HEK293 (cell line): Measurements from ENCODE around the gene PARD3B.

Source experiments
- CTCF ChIA-PET: fragments of 350-600 bp; formaldehyde crosslinking; extraction: SDS; loops from one replicate; lab custom pipeline; 2021; ENCODE audit warnings: antibody characterized with exemption; lab: Yijun Ruan, JAX
- POLR2A ChIA-PET: fragments of 300-600 bp; formaldehyde crosslinking; extraction: SDS; loops from one replicate; lab custom pipeline; 2020; ENCODE audit warnings: antibody characterized with exemption, inconsistent platforms; lab: Yijun Ruan, JAX
- H3K27ac ChIP-seq: fragments of 200-500 bp; sonication (Bioruptor generic); 2 replicates; pipeline ENCODE4 v1.5.1; 2014; ENCODE audit warnings: low read depth, low read length, control low read depth, inconsistent platforms; ENCODE audit errors: extremely low read depth
- H3K36me3 ChIP-seq, 2 experiments: fragments of 200-500 bp in 1 of 2; sonication (Bioruptor generic) in 1 of 2; 1 replicate in 1 of 2; 2 replicates in 1 of 2; pipeline ENCODE4 v1.5.1; 2014 to 2017; ENCODE audit warnings: inconsistent platforms in 2 of 2, low read length in 2 of 2; ENCODE audit not compliant: control insufficient read depth in 2 of 2, insufficient read depth in 1 of 2
- H3K4me1 ChIP-seq: fragments of 200-500 bp; sonication (Bioruptor generic); 2 replicates; pipeline ENCODE4 v1.5.1; 2014; ENCODE audit warnings: mild to moderate bottlenecking, low read length, inconsistent platforms; ENCODE audit not compliant: control insufficient read depth, insufficient read depth
- H3K4me3 ChIP-seq: 2 replicates; pipeline ENCODE4 v1.5.1; 2011; ENCODE audit warnings: low read depth, mild to moderate bottlenecking, control low read depth, low read length, moderate library complexity
- H3K9me3 ChIP-seq: fragments of 200-500 bp; sonication (Bioruptor generic); 2 replicates; pipeline ENCODE4 v1.5.1; 2014; ENCODE audit warnings: low read depth, low read length, inconsistent platforms; ENCODE audit not compliant: control insufficient read depth, insufficient read depth
- AEBP2 ChIP-seq: fragments of 450-650 bp; formaldehyde crosslinking; IDR thresholded peaks from 2 replicates; pipeline ENCODE4 v1.5.1; 2016; ENCODE audit warnings: missing biosample characterization, missing genetic modification characterization, borderline replicate concordance
- BCL11A ChIP-seq: fragments of 450-650 bp; formaldehyde crosslinking; IDR thresholded peaks from 2 replicates; pipeline ENCODE4 v1.5.1; 2016; ENCODE audit warnings: low read depth, missing biosample characterization, missing genetic modification characterization
- BCL6B ChIP-seq: fragments of 450-650 bp; formaldehyde crosslinking; IDR thresholded peaks from 2 replicates; pipeline ENCODE4 v1.5.1; 2017; ENCODE audit warnings: missing biosample characterization, missing genetic modification characterization
- GFI1B ChIP-seq: fragments of 450-650 bp; formaldehyde crosslinking; IDR thresholded peaks from 2 replicates; pipeline ENCODE4 v1.5.1; 2016; ENCODE audit warnings: missing biosample characterization, missing genetic modification characterization
- GLIS2 ChIP-seq: fragments of 450-650 bp; formaldehyde crosslinking; IDR thresholded peaks from 2 replicates; pipeline ENCODE4 v1.5.1; 2016; ENCODE audit warnings: missing biosample characterization, missing genetic modification characterization
- KLF16 ChIP-seq: fragments of 450-650 bp; formaldehyde crosslinking; IDR thresholded peaks from 2 replicates; pipeline ENCODE4 v1.5.1; 2017; ENCODE audit warnings: missing biosample characterization, missing genetic modification characterization
- MZF1 ChIP-seq: fragments of 450-650 bp; formaldehyde crosslinking; IDR thresholded peaks from 2 replicates; pipeline ENCODE4 v1.5.1; 2017; ENCODE audit warnings: missing biosample characterization, missing genetic modification characterization, borderline replicate concordance
- ZBTB10 ChIP-seq: fragments of 450-650 bp; formaldehyde crosslinking; IDR thresholded peaks from 2 replicates; pipeline ENCODE4 v1.5.1; 2016; ENCODE audit warnings: missing biosample characterization, missing genetic modification characterization
- ZBTB21 ChIP-seq: fragments of 450-650 bp; formaldehyde crosslinking; IDR thresholded peaks from 2 replicates; pipeline ENCODE4 v1.5.1; 2017; ENCODE audit warnings: missing biosample characterization, missing genetic modification characterization
- ZBTB49 ChIP-seq: fragments of 450-650 bp; formaldehyde crosslinking; IDR thresholded peaks from 2 replicates; pipeline ENCODE4 v1.5.1; 2016; ENCODE audit warnings: missing biosample characterization, missing genetic modification characterization, low read depth
- ZNF280C ChIP-seq: fragments of 450-650 bp; formaldehyde crosslinking; IDR thresholded peaks from 2 replicates; pipeline ENCODE4 v1.5.1; 2016; ENCODE audit warnings: missing biosample characterization, missing genetic modification characterization
- ZNF341 ChIP-seq: fragments of 450-650 bp; formaldehyde crosslinking; IDR thresholded peaks from 2 replicates; pipeline ENCODE4; 2016; ENCODE audit warnings: low read depth, missing biosample characterization, missing genetic modification characterization
- ZNF426 ChIP-seq: fragments of 450-650 bp; formaldehyde crosslinking; IDR thresholded peaks from 2 replicates; pipeline ENCODE4 v1.5.1; 2017; ENCODE audit warnings: missing biosample characterization, missing genetic modification characterization, mild to moderate bottlenecking, inconsistent platforms, moderate library complexity
- ZNF501 ChIP-seq: fragments of 450-650 bp; formaldehyde crosslinking; IDR thresholded peaks from 2 replicates; pipeline ENCODE4 v1.5.1; 2016; ENCODE audit warnings: missing biosample characterization, missing genetic modification characterization
- ZNF549 ChIP-seq: fragments of 450-650 bp; IDR thresholded peaks from 2 replicates; pipeline ENCODE4 v1.5.1; 2018; ENCODE audit warnings: missing biosample characterization, missing genetic modification characterization, mild to moderate bottlenecking, inconsistent platforms, moderate library complexity
- ZNF560 ChIP-seq: fragments of 450-650 bp; formaldehyde crosslinking; IDR thresholded peaks from 2 replicates; pipeline ENCODE4 v1.5.1; 2017; ENCODE audit warnings: missing biosample characterization, missing genetic modification characterization, borderline replicate concordance
- ZNF596 ChIP-seq: fragments of 450-650 bp; IDR thresholded peaks from 2 replicates; pipeline ENCODE4 v1.5.0; 2018; ENCODE audit warnings: missing biosample characterization, mild to moderate bottlenecking, missing genetic modification characterization, moderate library complexity
- ZNF658 ChIP-seq: fragments of 450-650 bp; formaldehyde crosslinking; IDR thresholded peaks from 2 replicates; pipeline ENCODE4; 2016; ENCODE audit warnings: missing biosample characterization, missing genetic modification characterization
- ZNF664 ChIP-seq: fragments of 450-650 bp; formaldehyde crosslinking; IDR thresholded peaks from 2 replicates; pipeline ENCODE4 v1.5.1; 2016; ENCODE audit warnings: missing biosample characterization, missing genetic modification characterization
- ZNF791 ChIP-seq: fragments of 450-650 bp; formaldehyde crosslinking; IDR thresholded peaks from 2 replicates; pipeline ENCODE4 v1.5.1; 2016; ENCODE audit warnings: missing biosample characterization, missing genetic modification characterization
- ZSCAN4 ChIP-seq: fragments of 450-650 bp; formaldehyde crosslinking; IDR thresholded peaks from 2 replicates; pipeline ENCODE4 v1.5.1; 2017; ENCODE audit warnings: missing biosample characterization, missing genetic modification characterization

Gene PARD3B

GRCh38 chr2:205483095-205483494 is 937.8 kb downstream of the PARD3B start (continued):
- TF ChIP-seq MZF1 (tag by site-specific recombination) (no peak), AEBP2 (tag by site-specific recombination) (no peak), ZSCAN4 (tag by site-specific recombination) (no peak), ZBTB21 (no peak), ZNF280C (tag by site-specific recombination) (no peak)
- TF ChIP-seq, all 188 proteins: peak for 0

GRCh38 chr2:205484215-205484614 is 938.9 kb downstream of the PARD3B start:
- no peak overlapping the region for H3K4me3 ChIP-seq
- TF ChIP-seq ZNF560 (no peak), BCL6B (no peak), ZNF791 (tag by site-specific recombination) (no peak), ZNF664 (tag by site-specific recombination) (no peak), GLIS2 (tag by site-specific recombination) (no peak)
- ChIA-PET CTCF (interaction anchor here (1.0 kb wide), 1 partner anchor 36 kb away, joined by 3 read pairs; no protein-coding TSS in a partner anchor), POLR2A (no interaction called here)
- H3K36me3 ChIP-seq = no peaks in the 10 kb centered on the region
- H3K9me3 ChIP-seq = no peaks in the 10 kb centered on the region
- H3K27ac ChIP-seq = no peak overlapping the region
- H3K4me1 ChIP-seq = no peaks in the 10 kb centered on the region

- POLR2A ChIA-PET = no interaction called here
- Histone ChIP-seq H3K27ac (no peak overlapping the region), H3K36me3 (no peaks in the 10 kb centered on the region), H3K9me3 (no peaks in the 10 kb centered on the region), H3K4me1 (no peaks in the 10 kb centered on the region), H3K4me3 (no peak overlapping the region)
- CTCF ChIA-PET = interaction anchor here (0.7 kb wide), 1 partner anchor 194 kb away, joined by 3 read pairs; no protein-coding TSS in a partner anchor
- no peak for TF ChIP-seq GFI1B (tag by site-specific recombination)
- TF ChIP-seq ZNF596 (tag by site-specific recombination) = no peak
- TF ChIP-seq ZBTB10 (tag by site-specific recombination) = no peak
- TF ChIP-seq ZNF341 (tag by site-specific recombination) = no peak
- TF ChIP-seq ZNF426 (tag by site-specific recombination) = no peak
- no peak for TF ChIP-seq ZNF549
- TF ChIP-seq KLF16 = no peak
- no peak for TF ChIP-seq ZNF501 (tag by site-specific recombination)
- no peak for TF ChIP-seq ZNF658
- TF ChIP-seq BCL11A (tag by site-specific recombination) = no peak
- no peak for TF ChIP-seq ZBTB49 (tag by site-specific recombination)
Observed at GRCh38 chr2:205484764-205485163, 939.5 kb downstream of the PARD3B start.
